GM19025 (cell line): ENCODE data around the gene OVAAL.

Experiments
- ATAC-seq: cut with Tn5 transposase; IDR thresholded peaks from one replicate; pipeline ENCODE4 v1.9.1; 2021; ENCODE audit warnings: mild to moderate bottlenecking, low read depth, moderate library complexity; ENCODE audit not compliant: unreplicated experiment

The OVAAL gene

GRCh38 chr1:180567654-180568053 is 8.9 kb downstream of the OVAAL start:
- no peak for ATAC-seq

GRCh38 chr1:180568184-180568583 is 9.4 kb downstream of the OVAAL start:
- ATAC-seq = no peak

DNA sequence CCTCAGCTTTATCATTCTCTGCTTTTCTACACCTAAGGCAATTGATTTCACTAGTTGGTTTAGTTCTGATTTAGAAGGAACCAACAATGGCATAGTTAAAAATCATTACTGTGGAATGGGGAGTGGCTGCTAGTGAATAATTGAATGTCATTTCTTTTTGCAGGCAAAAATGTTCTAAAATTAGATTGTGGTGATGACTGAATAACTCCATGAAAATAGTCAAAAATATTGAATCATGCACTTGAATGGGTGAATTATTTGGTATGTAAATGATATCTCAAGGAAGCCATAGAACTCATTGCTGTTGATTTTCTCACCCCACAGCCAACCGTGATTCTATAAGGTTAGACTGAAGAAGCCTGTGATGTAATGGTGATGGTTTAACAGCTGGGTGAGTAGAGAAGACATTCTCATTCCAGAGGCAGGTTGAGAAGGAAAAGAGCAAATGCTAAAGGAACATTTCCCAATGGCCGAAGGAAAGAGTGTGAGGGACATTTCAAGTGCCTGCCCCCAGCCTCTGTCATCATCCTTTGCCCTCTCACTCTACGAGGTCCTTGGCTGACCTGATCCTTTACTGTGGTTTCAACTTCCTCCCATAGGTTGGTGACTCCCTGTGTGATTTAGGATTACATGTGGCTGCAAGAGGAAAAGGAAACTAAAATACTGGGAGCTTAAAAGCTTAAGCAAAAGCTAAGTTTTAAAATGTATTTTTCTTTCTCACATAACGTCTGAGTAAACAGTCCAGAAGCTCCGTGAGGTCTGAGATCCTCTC is 12.5 kb downstream of the OVAAL start:
- no peak for ATAC-seq

- ATAC-seq = no peak
These were observed 13.3 kb downstream of the OVAAL start for GRCh38 chr1:180571832-180572636.

- no peak for ATAC-seq
These were observed 14.0 kb downstream of the OVAAL start for GRCh38 chr1:180572760-180573159.

- ATAC-seq = no peak
These were observed 15.4 kb downstream of the OVAAL start for GRCh38 chr1:180574031-180574713.

DNA sequence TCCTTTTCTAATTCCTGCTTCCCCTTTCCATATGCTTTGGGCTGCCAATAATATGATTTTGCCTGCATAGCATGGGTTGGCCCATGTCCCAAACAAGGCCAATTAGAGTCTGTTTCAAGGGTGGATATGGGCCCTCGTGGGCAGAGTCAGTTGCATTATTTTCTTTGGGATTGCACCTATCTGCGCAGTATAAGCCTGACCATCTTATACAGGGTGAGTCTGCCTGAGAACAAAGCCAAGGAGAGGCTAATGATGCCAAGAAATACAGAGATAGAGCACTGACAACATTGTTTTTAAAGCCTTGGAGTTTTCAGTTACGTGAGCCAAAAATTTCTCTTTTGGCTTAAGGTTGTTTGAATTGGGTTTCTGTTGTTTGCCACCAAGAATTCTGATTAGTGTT is 18.6 kb downstream of the OVAAL start:
- no peak for ATAC-seq

- ATAC-seq = no peak
These were observed 21.3 kb downstream of the OVAAL start for GRCh38 chr1:180579961-180580611.

- ATAC-seq = no peak
These were observed 22.9 kb downstream of the OVAAL start for GRCh38 chr1:180581635-180582039.

GRCh38 chr1:180584869-180585268 is 26.1 kb downstream of the OVAAL start:
- no peak for ATAC-seq

DNA sequence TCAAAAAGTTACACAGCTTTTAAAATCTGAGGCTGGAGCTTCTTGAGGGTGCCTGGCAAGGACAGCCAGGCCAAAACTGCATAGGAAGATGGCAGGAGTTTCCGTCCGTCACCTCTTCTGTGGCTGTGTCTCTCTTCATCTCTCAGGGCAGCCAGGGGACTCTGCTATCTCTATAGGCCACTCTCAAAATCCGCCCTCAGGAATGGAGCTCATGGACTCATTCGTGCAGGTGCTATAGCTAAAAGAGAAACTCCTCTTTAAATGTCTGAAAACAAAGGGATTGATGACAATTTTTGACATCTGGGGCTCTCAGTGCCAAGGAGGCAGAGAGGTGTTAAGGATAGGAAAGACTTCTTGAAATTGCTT is 27.2 kb downstream of the OVAAL start:
- ATAC-seq = no peak

GRCh38 chr1:180586671-180587155 is 27.9 kb downstream of the OVAAL start:
- no peak for ATAC-seq

- ATAC-seq = no peak
These were observed 29.4 kb downstream of the OVAAL start for GRCh38 chr1:180588121-180588520.

DNA sequence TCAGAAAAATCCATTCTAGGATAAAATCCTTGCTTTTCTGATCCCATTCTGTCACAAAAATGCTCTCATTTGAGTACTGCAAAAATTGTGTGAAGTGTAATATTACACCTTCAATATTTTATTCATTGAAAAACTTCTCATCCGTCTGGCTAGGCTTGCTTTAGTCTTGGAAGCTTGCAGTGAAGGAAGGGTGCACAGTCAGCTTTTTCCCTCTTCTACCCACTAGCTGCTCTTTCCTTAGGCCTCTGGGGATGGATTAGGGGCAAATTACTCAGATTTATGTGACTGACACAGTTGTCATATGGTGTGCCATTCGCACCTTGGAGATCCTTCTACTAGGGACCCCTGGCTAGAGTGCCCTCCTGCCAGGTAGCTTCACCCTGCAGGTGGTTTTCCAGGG is 32.1 kb downstream of the OVAAL start:
- no peak for ATAC-seq

- ATAC-seq = no peak
These were observed 34.6 kb downstream of the OVAAL start for GRCh38 chr1:180593382-180593781.

- ATAC-seq = no peak
These were observed 36.0 kb downstream of the OVAAL start for GRCh38 chr1:180594723-180595122.

- no peak for ATAC-seq
These were observed 37.2 kb downstream of the OVAAL start for GRCh38 chr1:180595966-180596365.

DNA sequence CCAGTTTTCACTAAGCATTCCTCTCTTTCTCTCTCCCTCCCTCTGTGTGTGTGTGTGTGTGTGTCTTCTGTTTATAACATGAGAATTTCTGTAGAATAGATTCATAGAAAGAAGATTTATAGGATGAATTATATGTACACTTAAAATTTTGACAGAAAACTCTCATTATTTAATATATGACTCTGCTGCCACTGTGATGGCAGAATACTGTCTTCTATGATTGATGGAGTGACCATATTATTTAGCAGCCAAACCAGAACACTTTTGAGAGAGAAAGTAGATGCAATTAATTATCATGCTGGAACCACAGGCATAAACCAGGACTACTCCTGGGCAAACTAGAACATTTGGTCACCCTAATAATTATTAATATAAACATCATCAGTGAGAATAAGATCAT is 38.8 kb downstream of the OVAAL start:
- no peak for ATAC-seq

- ATAC-seq = no peak
These were observed 39.7 kb downstream of the OVAAL start for GRCh38 chr1:180598333-180598974.

DNA sequence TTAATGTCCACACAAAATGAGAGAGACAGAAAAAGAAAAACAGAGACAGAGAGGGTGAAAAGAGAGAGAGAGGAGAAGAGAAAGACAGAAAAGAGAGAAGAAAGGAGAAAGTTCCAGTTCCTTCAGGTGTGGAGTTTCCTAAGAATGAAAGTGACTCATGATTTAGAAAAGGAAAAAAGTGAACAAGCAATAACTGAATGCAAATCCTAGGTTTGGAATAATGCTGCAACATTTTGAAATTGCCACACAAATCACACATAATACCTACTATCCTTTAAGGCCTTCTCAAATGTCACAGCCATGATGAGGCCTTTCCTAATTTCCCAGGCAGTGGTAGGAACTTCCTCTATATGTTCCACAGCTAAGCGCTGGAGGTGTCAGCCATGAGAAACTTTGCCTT is 41.6 kb downstream of the OVAAL start:
- ATAC-seq = no peak
